GM12892 (cell line): ENCODE results near the gene SHOC1. TPM values are rescaled to one million over a fixed set of nuclear protein-coding genes. Genes with fewer than 3 reads are reported as not detected.

Experiments
- DNase-seq: peaks from one replicate; pipeline ENCODE4 v3.0.0; 2011; ENCODE audit not compliant: insufficient read length
- FAIRE-seq: peaks from 2 replicates; lab custom pipeline; 2011; peaks lifted over from hg19 to GRCh38; lab: Jason Lieb, UNC
- POLR2A ChIP-seq: IDR thresholded peaks from 2 replicates; pipeline ENCODE4 v1.6.1; 2011; ENCODE audit warnings: low read depth, low read length, control low read depth
- POLR2AphosphoS5 ChIP-seq: IDR thresholded peaks from 2 replicates; pipeline ENCODE4 v1.6.1; 2011; ENCODE audit warnings: low read depth, low read length, control low read depth
- TAF1 ChIP-seq: IDR thresholded peaks from 2 replicates; pipeline ENCODE4 v1.6.1; 2011; ENCODE audit warnings: low read depth, mild to moderate bottlenecking, control low read depth, low read length, borderline replicate concordance
- polyA plus RNA-seq: library from polyadenylated mRNA; unstranded; fragments of >200 nt; gene quantifications from one replicate; pipeline ENCODE4 v1.2.1, GENCODE V29; 2012; ENCODE audit warnings: missing spikeins, inconsistent platforms; ENCODE audit not compliant: missing spikeins

Gene SHOC1
- 0.23 TPM for polyA plus RNA-seq

GRCh38 chr9:111794835-111795556, at the start of gene SHOC1:
TSS of gene SHOC1 (minus strand) at chr9:111794937. CDS start at chr9:111791418, 3,519 bp downstream.
- no peak for FAIRE-seq
- no peak for TF ChIP-seq TAF1
- no peak for TF ChIP-seq POLR2A
- no peak for TF ChIP-seq POLR2AphosphoS5
- DNase-seq = no peak

GRCh38 chr9:111843971-111844370, 49.2 kb upstream of the SHOC1 start:
- FAIRE-seq = no peak
- no peak for TF ChIP-seq TAF1
- TF ChIP-seq POLR2A = no peak
- no peak for TF ChIP-seq POLR2AphosphoS5
- DNase-seq = no peak

- TF ChIP-seq POLR2A (no peak), POLR2AphosphoS5 (no peak), TAF1 (no peak)
- FAIRE-seq (no peak), DNase-seq (no peak)
Measured at GRCh38 chr9:111842313-111842712, 47.6 kb upstream of the SHOC1 start.

GRCh38 chr9:111840442-111840841, 45.7 kb upstream of the SHOC1 start:
- no peak for FAIRE-seq
- no peak for DNase-seq
- no peak for TF ChIP-seq POLR2A
- no peak for TF ChIP-seq POLR2AphosphoS5
- TF ChIP-seq TAF1 = no peak

GRCh38 chr9:111839987-111840386, 45.2 kb upstream of the SHOC1 start:
- no peak for FAIRE-seq
- no peak for TF ChIP-seq POLR2AphosphoS5
- no peak for TF ChIP-seq TAF1
- TF ChIP-seq POLR2A = no peak
- no peak for DNase-seq

GRCh38 chr9:111839387-111839786, 44.6 kb upstream of the SHOC1 start:
- FAIRE-seq (no peak), DNase-seq (no peak)
- TF ChIP-seq POLR2AphosphoS5 (no peak), TAF1 (no peak), POLR2A (no peak)

GRCh38 chr9:111838439-111838838, 43.7 kb upstream of the SHOC1 start:
- DNase-seq (no peak), FAIRE-seq (no peak)
- TF ChIP-seq POLR2AphosphoS5 = no peak
- no peak for TF ChIP-seq POLR2A
- no peak for TF ChIP-seq TAF1

- no peak for FAIRE-seq
Measured at GRCh38 chr9:111836311-111836710, 41.6 kb upstream of the SHOC1 start.

GRCh38 chr9:111833941-111834340, 39.2 kb upstream of the SHOC1 start:
- no peak for DNase-seq
- FAIRE-seq = no peak

More at GRCh38 chr9:111836311-111836710, 41.6 kb upstream of the SHOC1 start:
- no peak for DNase-seq
- TF ChIP-seq TAF1 (no peak), POLR2AphosphoS5 (no peak), POLR2A (no peak)

GRCh38 chr9:111832449-111832848, 37.7 kb upstream of the SHOC1 start:
- FAIRE-seq = no peak
- no peak for TF ChIP-seq POLR2AphosphoS5
- TF ChIP-seq POLR2A = no peak
- TF ChIP-seq TAF1 = no peak
- DNase-seq = no peak

More at GRCh38 chr9:111833941-111834340, 39.2 kb upstream of the SHOC1 start:
- TF ChIP-seq POLR2A (no peak), POLR2AphosphoS5 (no peak), TAF1 (no peak)

GRCh38 chr9:111831371-111832108, 36.8 kb upstream of the SHOC1 start:
- FAIRE-seq (no peak), DNase-seq (no peak)
- no peak for TF ChIP-seq POLR2AphosphoS5
- no peak for TF ChIP-seq TAF1
- no peak for TF ChIP-seq POLR2A

GRCh38 chr9:111828193-111828592, 33.5 kb upstream of the SHOC1 start:
- FAIRE-seq = no peak
- no peak for DNase-seq
- no peak for TF ChIP-seq POLR2A
- TF ChIP-seq POLR2AphosphoS5 = no peak
- no peak for TF ChIP-seq TAF1
